Amniotic epithelial cell (primary cell): ENCODE data around the gene CFAP251.
"Not testable (repeated sequence)": the region's sequence is repeated elsewhere in the genome, so short reads cannot be mapped to it uniquely, and the experiment has no call there.

Experiments
- DNase-seq: peaks from one replicate; pipeline ENCODE4 v3.0.0-alpha.2; 2010; ENCODE audit warnings: low read depth

CFAP251 gene

GRCh38 chr12:121974026-121974985, 55.9 kb downstream of the CFAP251 start:
- DNase-seq = peak; percentile 24

DNA sequence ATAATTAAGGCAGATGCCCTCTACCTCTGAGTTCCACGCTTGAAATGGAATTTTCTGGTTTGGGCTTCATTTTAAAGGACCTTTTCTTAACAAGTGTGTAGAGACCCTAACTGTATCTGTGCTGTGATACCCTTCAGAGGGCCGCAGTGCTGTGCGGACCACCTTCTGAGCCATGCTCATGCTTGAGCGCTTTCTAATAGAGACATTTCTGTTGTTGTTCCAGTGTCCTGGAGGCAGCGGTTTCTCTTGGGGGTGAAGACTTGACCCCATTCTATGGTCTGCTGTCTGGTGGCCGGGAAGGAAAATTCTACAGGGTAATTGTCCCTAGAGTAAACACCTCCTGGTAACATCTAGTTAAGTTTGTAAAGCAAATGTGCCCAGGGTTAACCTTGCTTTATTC, 56.6 kb downstream of the CFAP251 start:
- DNase-seq = no peak

GRCh38 chr12:121976950-121977349, 58.6 kb downstream of the CFAP251 start:
- no peak for DNase-seq

GRCh38 chr12:121980191-121980891, 61.9 kb downstream of the CFAP251 start:
- peak; percentile 14 for DNase-seq

- no peak for DNase-seq
Observed at GRCh38 chr12:121980892-121981272, 62.5 kb downstream of the CFAP251 start.

DNA sequence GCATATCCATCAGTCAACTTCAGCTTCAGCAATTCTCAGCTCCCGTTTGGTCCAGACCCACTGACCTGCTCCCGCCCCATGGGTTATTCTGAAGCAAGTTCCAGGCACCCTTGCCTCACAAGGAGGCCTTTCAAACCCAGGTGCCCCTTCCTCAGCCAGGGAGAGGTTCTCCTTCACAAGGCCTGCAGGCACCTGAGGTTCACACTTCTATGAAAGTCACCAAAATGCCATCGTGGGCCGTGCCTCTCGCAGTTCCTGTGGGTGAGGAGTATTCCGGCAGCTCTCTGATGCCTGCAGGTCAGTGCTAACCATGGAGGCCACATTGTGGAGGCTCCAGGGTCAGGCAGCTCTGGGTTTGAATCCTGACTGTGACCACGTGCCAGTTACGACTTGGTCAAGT, 63.1 kb downstream of the CFAP251 start:
- no peak for DNase-seq

DNA sequence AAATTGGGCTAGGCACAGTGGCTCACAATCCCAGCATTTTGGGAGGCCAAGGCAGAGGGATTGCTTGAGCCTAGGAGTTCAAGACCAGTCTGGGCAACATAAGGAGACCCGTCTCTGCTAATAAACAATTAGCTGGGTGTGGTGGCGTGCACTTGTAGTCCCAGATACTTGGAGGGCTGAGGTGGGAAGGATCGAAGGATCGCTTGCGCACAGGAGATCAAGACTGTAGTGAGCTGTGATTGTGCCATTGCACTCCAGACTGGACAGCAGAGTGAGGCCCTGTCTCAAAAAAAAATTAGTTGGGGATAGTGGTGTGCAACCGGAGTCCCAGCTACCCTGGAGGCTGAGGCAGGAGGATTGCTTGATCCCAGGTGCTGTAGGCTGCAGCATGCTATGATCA, 64.6 kb downstream of the CFAP251 start:
- no peak for DNase-seq

GRCh38 chr12:121983536-121984210, 65.3 kb downstream of the CFAP251 start:
- DNase-seq = no peak

DNA sequence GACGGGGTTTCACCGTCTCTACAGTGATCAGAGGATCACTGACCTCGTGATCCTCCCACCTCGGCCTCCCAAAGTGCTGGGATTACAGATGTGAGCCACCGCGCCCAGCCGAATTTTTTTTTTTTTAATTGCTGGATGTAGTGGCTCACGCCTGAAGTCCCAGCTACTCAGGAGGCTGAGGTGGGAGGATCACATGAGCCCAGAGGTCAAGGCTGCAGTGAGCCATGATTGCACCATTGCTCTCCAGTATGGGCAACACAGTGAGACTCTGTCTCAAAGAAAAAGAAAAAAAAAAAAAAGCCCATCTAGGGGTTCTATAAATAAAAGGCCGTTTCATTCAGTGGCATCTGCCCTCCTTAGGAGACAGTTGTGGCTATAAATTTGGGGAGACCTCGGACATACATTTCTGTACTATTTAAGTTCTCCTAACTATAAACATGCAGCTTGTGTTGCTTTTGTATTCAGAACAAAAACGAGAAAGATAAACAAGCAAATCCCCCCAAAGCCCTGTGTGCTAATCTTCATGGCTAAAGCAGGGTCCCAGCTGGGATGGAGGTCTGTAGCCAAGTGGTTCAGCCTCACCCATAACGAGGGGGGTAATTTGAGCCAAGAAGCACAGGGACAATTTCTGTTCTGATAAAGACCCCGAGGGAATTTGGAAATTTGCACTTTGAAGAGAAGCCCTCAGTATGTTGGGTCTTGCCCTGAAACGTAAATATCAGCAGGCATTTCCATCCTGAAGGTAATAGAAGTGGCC, 68.3 kb downstream of the CFAP251 start:
- DNase-seq = no peak

- DNase-seq = not testable (repeated sequence)
Observed at GRCh38 chr12:121988519-121988918, 70.1 kb downstream of the CFAP251 start.

GRCh38 chr12:121989276-121990113, 71.1 kb downstream of the CFAP251 start:
- no peak for DNase-seq

DNA sequence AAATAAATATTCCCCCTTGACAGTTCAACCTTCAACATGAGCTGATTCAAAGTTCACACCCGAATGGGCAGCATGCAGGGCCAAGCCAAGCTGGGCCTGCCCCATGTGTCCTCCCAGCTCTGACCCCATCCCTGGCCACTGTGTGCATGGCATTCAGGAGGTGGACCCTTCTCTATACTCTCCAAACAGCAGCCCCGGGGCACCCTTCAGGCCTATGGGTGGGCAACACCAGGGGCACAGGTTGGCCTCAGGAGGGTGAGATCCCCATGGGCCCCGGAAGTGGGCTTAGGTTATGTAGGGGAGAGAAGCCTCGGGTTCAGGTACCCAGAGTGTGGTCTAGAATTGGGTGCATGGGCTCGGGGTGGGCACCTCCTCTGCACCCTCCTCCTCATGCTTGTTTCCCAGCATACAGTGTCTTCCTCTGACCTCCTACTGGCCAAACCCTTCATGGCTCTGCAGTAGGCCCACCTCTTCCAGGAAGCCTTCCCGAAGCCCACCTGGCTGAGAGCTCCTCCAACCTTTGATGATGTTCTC, 71.8 kb downstream of the CFAP251 start:
- no peak for DNase-seq

- DNase-seq = no peak
Observed at GRCh38 chr12:121990692-121991603, 72.6 kb downstream of the CFAP251 start.

DNA sequence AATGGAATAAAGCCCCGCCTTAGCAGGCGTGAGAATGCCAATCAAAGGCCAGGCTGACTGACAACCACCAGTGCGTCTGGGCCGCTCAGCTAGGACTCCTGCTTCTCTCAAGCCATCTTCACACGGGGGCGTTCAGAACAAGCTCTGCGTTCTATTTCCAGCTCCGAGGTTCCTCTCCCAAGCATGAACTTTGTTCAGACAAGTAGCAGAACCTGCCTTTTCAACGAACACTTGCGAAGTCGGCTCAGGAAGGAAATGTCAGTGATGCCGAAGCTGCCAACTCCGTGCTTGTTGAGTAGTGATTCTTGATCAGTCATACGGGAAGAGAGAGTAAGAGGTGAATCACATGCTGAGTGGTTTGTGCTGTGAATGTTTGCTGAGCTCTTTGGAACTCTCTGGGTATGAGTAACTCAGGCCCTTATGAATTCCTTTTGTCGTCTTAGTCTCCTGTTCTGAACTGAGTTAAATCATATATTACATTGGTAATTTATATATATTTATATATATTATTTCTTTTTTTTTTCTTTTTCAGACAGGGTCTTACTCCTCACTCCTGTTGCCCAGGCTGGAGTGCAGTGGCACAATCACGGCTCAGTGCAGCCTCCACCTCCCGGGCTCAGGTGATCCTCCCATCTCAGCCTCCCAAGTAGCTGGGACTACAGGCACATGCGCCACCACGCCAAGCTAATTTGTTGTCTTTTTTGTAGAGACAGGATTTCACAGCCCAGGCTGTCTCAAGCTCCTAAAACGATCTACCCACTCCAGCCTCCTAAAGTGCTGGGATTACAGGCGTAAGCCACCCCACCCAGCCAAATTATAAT, 73.9 kb downstream of the CFAP251 start:
- peak; percentile 98 for DNase-seq

DNA sequence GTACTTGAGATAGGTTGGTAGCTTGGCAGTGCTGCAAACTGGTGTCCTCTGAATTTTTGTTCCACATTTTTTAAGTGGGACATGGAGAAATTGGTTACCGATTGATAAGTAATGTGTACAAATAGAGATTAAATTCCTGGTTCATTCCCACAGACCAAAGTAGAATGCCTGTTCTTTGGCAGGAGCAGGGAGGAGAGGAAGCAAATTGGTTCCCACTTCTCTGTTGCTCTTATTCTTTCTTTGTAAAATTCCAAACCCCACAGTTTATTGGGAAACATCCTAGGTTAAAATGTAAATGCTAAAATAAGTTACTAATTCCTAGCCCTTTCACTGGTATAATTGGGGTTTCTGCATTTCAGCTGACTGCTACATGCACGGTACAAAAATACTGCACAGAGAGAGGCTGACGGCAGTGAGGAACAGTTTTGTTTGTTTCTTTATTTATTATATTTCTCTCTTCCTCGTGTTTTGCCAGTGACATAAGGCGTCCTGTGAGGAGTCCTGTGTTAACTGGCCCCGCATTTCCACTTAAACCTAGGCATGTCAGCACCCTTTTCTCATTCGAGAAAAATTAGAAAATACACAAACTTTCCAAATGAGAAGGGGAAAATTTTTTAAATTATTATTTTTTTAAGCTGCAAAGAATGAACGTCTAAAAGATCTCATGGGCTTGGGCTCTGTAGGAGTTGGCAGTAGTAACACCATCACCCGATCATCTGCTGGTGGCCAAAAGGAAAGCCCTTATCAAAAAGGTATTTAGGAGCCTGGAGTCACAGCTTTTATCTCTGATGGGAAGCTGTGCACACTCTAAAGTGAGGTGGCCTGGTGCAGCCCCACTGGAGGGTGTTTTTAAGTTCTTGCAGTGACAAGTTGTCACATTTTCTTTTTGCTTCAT, 77.9 kb downstream of the CFAP251 start:
- DNase-seq = no peak

- no peak for DNase-seq
Observed at GRCh38 chr12:121996945-121997612, 78.7 kb downstream of the CFAP251 start.
